Gastrocnemius medialis (tissue), 4 donors: ENCODE measurements around the gene MMP25. TPM values are rescaled to one million over a fixed set of nuclear protein-coding genes. Genes with fewer than 3 reads are reported as not detected.

Experiments used
- ATAC-seq, 2 donors: fragments of 150-250 bp; one replicate each; pipeline ENCODE4 v1.9.1; 2016
- DNase-seq, 2 donors: peaks; one replicate each; pipeline ENCODE4 v3.0.0-alpha.2; 2019
- H3K27ac ChIP-seq, 4 donors: fragments of 200-600 bp; sonication (generic); 1 replicate in 1 of 4; 2 replicates in 3 of 4; pipeline ENCODE4 v1.5.1; 2016 to 2018; ENCODE audit warnings: mild to moderate bottlenecking in 2 of 4, moderate library complexity in 1 of 4
- H3K27me3 ChIP-seq, 3 donors: fragments of 200-600 bp; sonication (generic) in 2 of 3; 1 replicate in 1 of 3; 2 replicates in 2 of 3; pipeline versions ENCODE4 v1.5.1 to v1.6.0; 2016 to 2019; ENCODE audit warnings: mild to moderate bottlenecking in 1 of 3, moderate library complexity in 1 of 3
- H3K36me3 ChIP-seq, 2 donors: fragments of 200-600 bp; sonication (generic) in 1 of 2; one replicate each; pipeline ENCODE4 v1.5.1; 2017 to 2018
- H3K4me1 ChIP-seq, 2 donors: fragments of 200-600 bp; sonication (generic) in 1 of 2; one replicate each; pipeline ENCODE4 v1.5.1; 2016 to 2017; ENCODE audit warnings: mild to moderate bottlenecking in 2 of 2
- H3K4me3 ChIP-seq, 4 donors: fragments of 200-600 bp; sonication (generic) in 3 of 4; 1 replicate in 1 of 4; 2 replicates in 3 of 4; pipeline ENCODE4 v1.5.1; 2016 to 2019; ENCODE audit warnings: mild to moderate bottlenecking in 2 of 4
- H3K9me3 ChIP-seq, 3 donors: fragments of 200-600 bp; sonication (generic) in 2 of 3; 1 replicate in 1 of 3; 2 replicates in 2 of 3; pipeline ENCODE4 v1.5.1; 2016 to 2019
- POLR2A ChIP-seq, 2 donors: fragments of 450-650 bp; IDR thresholded peaks; one replicate each; pipeline ENCODE4 v1.6.1; 2017; ENCODE audit warnings: antibody characterized with exemption in 2 of 2, mild to moderate bottlenecking in 2 of 2, moderate library complexity in 2 of 2
- in situ Hi-C, 4 donors: fragments of 200-750 bp; cut with MboI; loops; one replicate each; pipeline versions ENCODE4 v1.15.0 to v1.8.0; 2017; ENCODE audit warnings: low sequenced_read_pairs in 4 of 4
- intact Hi-C: fragments of 100-400 bp; cut with DNase I; formaldehyde crosslinking; loops from one replicate; pipeline ENCODE4 v1.15.1; 2023; ENCODE audit warnings: low total_unique reads
- total RNA-seq, 4 donors: library from RNA; depleted of rRNA; stranded (reverse); fragments of >200 nt; gene quantifications; one replicate each; pipeline versions ENCODE4 v1.1.0 to v1.2.3, GENCODE V29; 2016
- TF ChIP-seq, protein P1 (sequence below), 5 experiments: fragments of 450-650 bp in 3 of 5; fragments of 200-600 bp in 2 of 5; sonication (generic) in 2 of 5; IDR thresholded peaks in 4 of 5; conservative IDR thresholded peaks in 1 of 5; 1 replicate in 4 of 5; 2 replicates in 1 of 5; pipeline ENCODE4 v1.5.1; 2016 to 2019; ENCODE audit warnings: antibody characterized with exemption in 5 of 5, mild to moderate bottlenecking in 3 of 5, moderate library complexity in 3 of 5

The MMP25 gene
- total RNA-seq, 4 donors from 2014 or later, result 0.15 to 0.75 (median 0.58) TPM; not detected in 1

DNA sequence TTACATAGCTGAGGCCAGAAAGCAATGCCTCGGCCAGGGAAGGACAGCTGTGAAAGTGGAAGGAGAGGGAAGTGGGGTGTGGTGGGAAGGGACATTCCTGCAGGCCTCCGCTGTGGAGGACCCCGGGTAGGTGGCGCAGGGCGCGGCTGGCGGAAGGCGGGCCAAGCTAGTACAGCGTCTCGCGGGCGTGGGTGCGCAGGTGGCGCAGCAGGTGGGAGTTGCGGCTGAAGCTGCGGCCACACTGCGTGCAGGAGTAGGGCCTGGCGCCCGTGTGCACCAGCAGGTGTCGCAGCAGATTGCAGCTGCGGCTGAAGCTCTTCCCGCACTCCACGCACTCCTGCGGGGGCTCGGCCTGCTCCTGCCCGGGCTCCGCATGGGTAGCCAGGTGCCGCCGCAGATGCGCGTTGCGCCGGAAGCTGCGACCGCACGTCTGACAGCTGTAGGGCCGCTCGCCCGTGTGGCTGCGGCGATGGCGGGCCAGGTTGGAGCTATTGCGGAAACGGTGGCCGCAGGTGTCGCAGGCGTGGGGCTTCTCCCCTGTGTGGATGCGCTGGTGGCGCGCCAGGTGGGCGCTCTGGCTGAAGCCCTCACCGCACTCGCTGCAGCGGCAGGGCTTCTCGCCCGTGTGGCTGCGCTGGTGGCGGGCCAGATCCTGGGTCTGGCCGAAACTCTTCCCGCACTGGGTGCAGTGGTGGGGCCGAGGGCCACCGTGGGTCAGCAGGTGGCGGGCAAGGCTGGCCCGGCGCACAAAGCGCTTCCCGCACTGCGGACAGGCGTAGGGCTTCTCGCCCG, 42.8 kb downstream of the MMP25 start:
- no peak for DNase-seq
- in situ Hi-C loops (no loop called here), intact Hi-C loops (no loop called here)
- Histone ChIP-seq H3K9me3 (no peaks in the 10 kb centered on the region), H3K36me3 (no peaks in the 10 kb centered on the region), H3K27ac (no peak overlapping the region), H3K4me1 (peaks cover 0 to 4% of the 10 kb centered on the region in 2 donors), H3K4me3 (no peak overlapping the region), H3K27me3 (peaks cover 0 to 8% (median 6%) of the 10 kb centered on the region in 3 donors)
- no peak for TF ChIP-seq POLR2A (IDR thresholded peaks at IDR 0.05)
- TF ChIP-seq, protein P1, sequence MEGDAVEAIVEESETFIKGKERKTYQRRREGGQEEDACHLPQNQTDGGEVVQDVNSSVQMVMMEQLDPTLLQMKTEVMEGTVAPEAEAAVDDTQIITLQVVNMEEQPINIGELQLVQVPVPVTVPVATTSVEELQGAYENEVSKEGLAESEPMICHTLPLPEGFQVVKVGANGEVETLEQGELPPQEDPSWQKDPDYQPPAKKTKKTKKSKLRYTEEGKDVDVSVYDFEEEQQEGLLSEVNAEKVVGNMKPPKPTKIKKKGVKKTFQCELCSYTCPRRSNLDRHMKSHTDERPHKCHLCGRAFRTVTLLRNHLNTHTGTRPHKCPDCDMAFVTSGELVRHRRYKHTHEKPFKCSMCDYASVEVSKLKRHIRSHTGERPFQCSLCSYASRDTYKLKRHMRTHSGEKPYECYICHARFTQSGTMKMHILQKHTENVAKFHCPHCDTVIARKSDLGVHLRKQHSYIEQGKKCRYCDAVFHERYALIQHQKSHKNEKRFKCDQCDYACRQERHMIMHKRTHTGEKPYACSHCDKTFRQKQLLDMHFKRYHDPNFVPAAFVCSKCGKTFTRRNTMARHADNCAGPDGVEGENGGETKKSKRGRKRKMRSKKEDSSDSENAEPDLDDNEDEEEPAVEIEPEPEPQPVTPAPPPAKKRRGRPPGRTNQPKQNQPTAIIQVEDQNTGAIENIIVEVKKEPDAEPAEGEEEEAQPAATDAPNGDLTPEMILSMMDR (IDR thresholded peaks at IDR 0.05 in 4 of 5, conservative IDR thresholded peaks at IDR 0.05 in 1 of 5), result no peak
- ATAC-seq, result no peak

DNA sequence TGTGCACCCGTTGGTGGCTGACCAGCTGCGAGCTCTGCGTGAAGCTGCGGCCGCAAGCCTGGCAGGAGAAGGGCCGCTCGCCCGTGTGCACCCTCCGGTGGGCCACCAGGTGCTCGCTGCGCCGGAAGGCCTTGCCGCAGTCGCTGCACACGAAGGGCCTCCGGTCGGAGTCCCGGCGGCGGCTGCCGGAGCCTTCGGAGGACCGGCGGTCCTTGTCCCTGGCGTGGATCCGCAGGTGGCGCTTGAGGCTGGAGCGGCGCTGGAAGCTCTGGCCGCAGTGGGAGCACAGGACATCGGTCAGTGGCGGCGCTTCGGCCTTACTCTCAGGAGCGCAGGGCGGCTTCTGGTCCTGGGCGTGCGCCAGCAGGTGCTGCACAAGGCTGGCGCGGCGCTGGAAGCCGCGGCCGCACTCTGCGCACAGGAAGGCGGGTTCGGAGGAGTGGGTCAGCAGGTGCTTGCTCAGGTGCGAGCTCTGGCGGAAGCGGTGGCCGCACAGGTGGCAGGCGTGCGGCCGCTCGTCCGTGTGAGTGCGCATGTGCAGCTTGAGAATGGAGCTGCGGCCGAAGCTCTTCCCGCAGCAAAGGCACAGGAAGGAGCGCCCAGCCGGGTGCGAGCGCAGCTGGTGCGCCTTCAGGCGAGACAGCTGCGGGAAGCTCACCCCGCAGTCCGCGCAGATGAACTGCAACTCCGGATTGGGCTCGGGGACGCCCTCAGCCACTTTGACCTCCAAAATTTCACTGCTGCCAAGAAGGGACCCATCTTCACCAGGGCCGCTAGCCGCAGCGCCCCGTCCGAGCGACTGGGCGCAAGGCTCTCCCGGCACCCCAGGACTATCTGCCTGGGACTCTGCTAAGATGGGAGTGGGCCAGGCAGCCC, 43.6 kb downstream of the MMP25 start:
- ATAC-seq (no peak), DNase-seq (no peak)
- in situ Hi-C loops, result no loop called here
- TF ChIP-seq, protein P1 (IDR thresholded peaks at IDR 0.05 in 4 of 5, conservative IDR thresholded peaks at IDR 0.05 in 1 of 5), result no peak
- TF ChIP-seq POLR2A (IDR thresholded peaks at IDR 0.05), result no peak
- Histone ChIP-seq H3K27me3 (peaks cover 0 to 8% (median 6%) of the 10 kb centered on the region in 3 donors), H3K4me3 (no peak overlapping the region), H3K9me3 (no peaks in the 10 kb centered on the region), H3K27ac (no peak overlapping the region), H3K36me3 (no peaks in the 10 kb centered on the region), H3K4me1 (peaks cover 0 to 4% of the 10 kb centered on the region in 2 donors)
- intact Hi-C loops, result no loop called here

DNA sequence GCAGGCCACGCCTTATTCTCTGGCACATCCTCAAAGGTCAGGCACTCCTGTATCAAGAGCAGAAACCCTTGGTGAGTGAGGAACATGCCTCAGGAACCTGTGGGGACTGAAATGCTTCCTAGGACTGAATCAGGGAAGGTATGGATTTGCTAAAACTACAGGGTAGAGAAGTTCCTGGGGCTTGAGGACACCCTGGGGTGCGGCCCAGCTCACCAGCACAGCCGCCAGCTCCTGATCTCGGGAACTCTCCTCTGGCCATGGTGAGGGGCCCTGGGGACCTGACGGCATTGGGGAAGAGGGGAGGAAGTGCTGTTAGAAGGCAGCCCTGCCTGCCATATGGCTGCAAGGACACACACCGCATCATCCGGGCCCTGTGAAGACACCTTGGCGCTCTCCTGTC, 45.2 kb downstream of the MMP25 start:
- intact Hi-C loops, result no loop called here
- no peak for TF ChIP-seq POLR2A (IDR thresholded peaks at IDR 0.05)
- TF ChIP-seq, protein P1 (IDR thresholded peaks at IDR 0.05 in 4 of 5, conservative IDR thresholded peaks at IDR 0.05 in 1 of 5), result no peak
- DNase-seq, result no peak
- in situ Hi-C loops, result no loop called here
- no peaks in the 10 kb centered on the region for H3K9me3 ChIP-seq
- no peak for ATAC-seq
- no peak overlapping the region for H3K4me3 ChIP-seq
- H3K36me3 ChIP-seq, result no peaks in the 10 kb centered on the region
- peaks cover 0 to 4% of the 10 kb centered on the region in 2 donors for H3K4me1 ChIP-seq
- peaks cover 0 to 8% (median 6%) of the 10 kb centered on the region in 3 donors for H3K27me3 ChIP-seq
- H3K27ac ChIP-seq, result no peak overlapping the region

DNA sequence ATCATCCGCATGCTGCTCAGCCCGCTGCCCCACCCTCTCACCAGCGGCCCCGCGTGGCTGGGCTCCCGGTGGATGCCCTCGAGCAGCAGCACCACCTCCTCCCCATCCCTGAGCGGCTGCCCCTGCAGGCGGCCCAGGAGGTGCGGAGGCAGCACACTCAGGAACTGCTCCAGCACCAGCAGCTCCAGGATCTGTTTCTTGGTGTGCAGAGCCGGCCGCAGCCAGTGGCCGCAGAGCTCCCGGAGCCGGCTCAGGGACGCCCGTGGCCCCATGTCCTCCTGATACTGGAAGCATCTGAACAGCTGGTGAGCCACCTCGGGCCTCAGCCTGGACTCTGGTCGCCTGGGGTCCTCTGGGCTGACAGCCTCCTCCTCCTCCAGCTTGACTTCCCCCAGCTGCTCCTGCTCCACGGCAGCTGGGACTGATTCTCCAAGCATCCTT, 46.2 kb downstream of the MMP25 start:
- intact Hi-C loops, result no loop called here
- no peak for TF ChIP-seq POLR2A (IDR thresholded peaks at IDR 0.05)
- TF ChIP-seq, protein P1 (IDR thresholded peaks at IDR 0.05 in 4 of 5, conservative IDR thresholded peaks at IDR 0.05 in 1 of 5), result no peak
- peaks cover 0 to 8% (median 6%) of the 10 kb centered on the region in 3 donors for H3K27me3 ChIP-seq
- H3K36me3 ChIP-seq, result no peaks in the 10 kb centered on the region
- H3K4me1 ChIP-seq, result peaks cover 0 to 4% of the 10 kb centered on the region in 2 donors
- no peaks in the 10 kb centered on the region for H3K9me3 ChIP-seq
- H3K27ac ChIP-seq, result no peak overlapping the region
- no peak for ATAC-seq
- no peak for DNase-seq
- in situ Hi-C loops, result no loop called here
- H3K4me3 ChIP-seq, result no peak overlapping the region
